Ovary (tissue), 1 donor: ENCODE results near the gene ZNF300.

Experiments
- EP300 ChIP-seq: sonication (generic); formaldehyde crosslinking; IDR thresholded peaks from one replicate; pipeline ENCODE4 v1.6.1; 2017; ENCODE audit warnings: antibody characterized with exemption
- POLR2A ChIP-seq: fragments of 450-650 bp; IDR thresholded peaks from one replicate; pipeline ENCODE4 v1.6.1; 2017; ENCODE audit warnings: antibody characterized with exemption, mild to moderate bottlenecking, moderate library complexity

DNA sequence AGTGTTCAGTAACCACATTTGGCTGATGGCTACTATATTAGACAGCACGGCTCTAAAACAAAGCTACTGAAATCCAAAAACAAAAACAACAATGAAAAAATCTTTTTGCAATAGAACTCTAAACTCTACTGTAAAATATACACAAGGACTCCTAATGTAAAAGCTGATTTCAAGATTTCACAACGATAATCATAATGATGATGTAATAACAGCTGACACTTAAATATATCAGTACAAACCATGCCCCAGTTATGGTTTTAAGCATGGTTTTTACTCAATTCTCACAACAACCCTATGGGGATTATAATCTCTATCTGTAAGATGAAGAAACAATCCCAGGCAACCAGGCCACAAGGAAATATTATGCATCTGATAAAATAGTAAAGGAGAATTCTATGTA is 3.3 kb downstream of the ZNF300 start:
- TF ChIP-seq POLR2A (no peak), EP300 (no peak)
